NB4 (cell line): ENCODE data around the gene UBE4B.

Source experiments
- MAX ChIP-seq: IDR thresholded peaks from 2 replicates; pipeline ENCODE4 v1.6.1; 2011; ENCODE audit warnings: low read depth, low read length
- MYC ChIP-seq: IDR thresholded peaks from 2 replicates; pipeline ENCODE4 v1.6.1; 2011; ENCODE audit warnings: low read depth, low read length
- POLR2A ChIP-seq: IDR thresholded peaks from 2 replicates; pipeline ENCODE4 v1.6.1; 2011; ENCODE audit warnings: mild to moderate bottlenecking; ENCODE audit not compliant: insufficient read length; ENCODE audit errors: extremely low read depth
- TF ChIP-seq, protein P1 (sequence below): IDR thresholded peaks from one replicate; pipeline ENCODE4 v1.5.1; 2012; ENCODE audit warnings: low read depth, low read length

DNA sequence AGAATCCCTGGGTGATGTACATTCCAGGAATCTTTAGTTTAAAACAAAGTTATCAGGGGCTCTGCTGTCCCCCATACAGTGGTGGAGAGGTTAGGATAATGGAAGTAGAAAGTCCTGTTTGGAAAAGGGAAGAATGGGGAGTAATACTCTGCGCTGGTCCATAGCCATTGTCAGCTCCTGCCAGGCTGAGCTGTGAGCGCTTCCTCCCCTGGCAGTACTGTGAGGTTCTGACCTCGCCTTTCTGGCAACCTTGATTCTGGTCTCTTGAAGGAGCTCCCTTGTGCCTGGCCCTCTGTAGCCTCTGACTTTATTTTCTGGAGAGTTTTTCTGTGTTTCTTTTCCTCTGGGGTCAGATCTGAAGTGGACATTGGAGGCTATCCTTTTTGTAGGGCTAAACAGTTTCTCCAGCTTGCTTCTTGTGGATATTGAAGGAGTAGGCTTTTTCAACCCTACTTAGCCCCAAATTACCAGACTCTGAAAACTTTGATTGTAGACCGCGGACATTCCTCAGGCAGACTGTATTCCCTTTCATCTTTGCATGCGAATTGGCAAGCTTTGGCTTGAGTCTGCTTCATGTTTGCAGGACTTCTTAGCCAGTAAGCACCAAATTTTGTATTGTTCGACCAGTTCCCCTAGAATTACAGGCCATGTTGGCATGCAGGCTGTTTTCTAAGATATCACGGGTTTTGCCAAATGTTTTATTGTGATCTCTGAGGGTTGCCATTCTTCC is 13.8 kb downstream of the UBE4B start:
- TF ChIP-seq, protein P1, sequence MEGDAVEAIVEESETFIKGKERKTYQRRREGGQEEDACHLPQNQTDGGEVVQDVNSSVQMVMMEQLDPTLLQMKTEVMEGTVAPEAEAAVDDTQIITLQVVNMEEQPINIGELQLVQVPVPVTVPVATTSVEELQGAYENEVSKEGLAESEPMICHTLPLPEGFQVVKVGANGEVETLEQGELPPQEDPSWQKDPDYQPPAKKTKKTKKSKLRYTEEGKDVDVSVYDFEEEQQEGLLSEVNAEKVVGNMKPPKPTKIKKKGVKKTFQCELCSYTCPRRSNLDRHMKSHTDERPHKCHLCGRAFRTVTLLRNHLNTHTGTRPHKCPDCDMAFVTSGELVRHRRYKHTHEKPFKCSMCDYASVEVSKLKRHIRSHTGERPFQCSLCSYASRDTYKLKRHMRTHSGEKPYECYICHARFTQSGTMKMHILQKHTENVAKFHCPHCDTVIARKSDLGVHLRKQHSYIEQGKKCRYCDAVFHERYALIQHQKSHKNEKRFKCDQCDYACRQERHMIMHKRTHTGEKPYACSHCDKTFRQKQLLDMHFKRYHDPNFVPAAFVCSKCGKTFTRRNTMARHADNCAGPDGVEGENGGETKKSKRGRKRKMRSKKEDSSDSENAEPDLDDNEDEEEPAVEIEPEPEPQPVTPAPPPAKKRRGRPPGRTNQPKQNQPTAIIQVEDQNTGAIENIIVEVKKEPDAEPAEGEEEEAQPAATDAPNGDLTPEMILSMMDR = no peak
- no peak for TF ChIP-seq POLR2A
- TF ChIP-seq MAX = no peak
- TF ChIP-seq MYC = no peak
